Embryonic facial prominence (tissue), 1 donor: ENCODE results near the gene NPAS3.

Experiments
- DNase-seq: peaks from one replicate; pipeline ENCODE4 v3.0.0-alpha.2; 2016; ENCODE audit errors: extremely low spot score

NPAS3 gene

GRCh38 chr14:33709283-33709682 lies 770.6 kb downstream of the NPAS3 start:
- DNase-seq, result no peak

GRCh38 chr14:33709711-33710110 lies 771.0 kb downstream of the NPAS3 start:
- DNase-seq, result no peak

- DNase-seq, result no peak
Measured at GRCh38 chr14:33710273-33710672, 771.6 kb downstream of the NPAS3 start.

DNA sequence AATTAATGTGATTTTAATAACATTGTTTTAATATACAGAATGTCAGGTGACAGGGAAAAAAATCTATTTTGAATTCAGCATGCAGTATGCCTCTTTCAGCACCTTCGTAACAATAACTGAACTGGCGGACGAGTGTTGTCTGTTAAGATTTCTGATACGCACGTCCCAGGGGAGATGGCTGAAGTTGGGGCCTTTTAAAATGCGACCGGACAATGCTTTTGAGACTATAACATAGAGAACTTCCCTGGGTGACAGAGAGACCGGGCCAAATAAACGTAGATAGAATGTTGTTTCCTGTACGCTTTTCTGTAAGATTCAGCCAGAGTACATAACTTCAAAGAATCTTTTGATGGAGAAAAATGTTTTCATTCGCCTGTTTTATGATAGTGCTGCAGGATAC lies 772.5 kb downstream of the NPAS3 start:
- DNase-seq, result no peak

GRCh38 chr14:33711811-33712216 lies 773.1 kb downstream of the NPAS3 start:
- DNase-seq, result no peak

DNA sequence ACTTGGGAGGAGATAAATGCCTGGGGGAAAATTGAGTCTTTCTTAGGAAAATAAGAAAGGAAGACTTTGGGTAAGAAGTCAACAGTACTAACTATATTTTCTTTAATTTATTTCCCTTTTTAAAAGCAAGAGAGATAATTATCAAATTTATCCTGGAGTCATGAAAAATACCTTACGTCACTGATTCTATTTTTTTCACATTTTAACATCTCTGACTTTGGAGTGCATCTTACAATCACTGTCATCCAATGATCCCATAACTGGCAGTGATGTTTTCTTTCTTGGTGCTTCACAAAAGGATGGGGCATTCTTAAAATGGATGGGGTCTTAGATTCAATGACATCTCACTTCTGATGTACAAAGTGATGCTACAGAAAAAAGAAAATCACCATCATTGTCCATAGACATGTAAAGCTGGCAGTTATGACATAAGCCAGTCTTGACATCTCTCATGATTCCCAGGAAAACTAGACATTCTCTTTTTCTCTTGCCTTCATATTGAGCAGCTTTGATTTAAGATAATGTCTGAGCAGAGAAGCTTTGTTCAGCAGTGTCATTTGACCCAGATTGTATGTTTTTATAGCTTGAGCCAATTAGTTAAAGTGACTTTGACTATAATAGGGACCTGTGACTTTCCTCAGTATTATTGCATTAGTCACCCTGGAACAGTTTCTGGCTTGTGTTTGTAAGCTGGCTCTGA lies 776.0 kb downstream of the NPAS3 start:
- DNase-seq, result no peak

GRCh38 chr14:33715227-33715528 lies 776.5 kb downstream of the NPAS3 start:
- no peak for DNase-seq

GRCh38 chr14:33716921-33717320 lies 778.2 kb downstream of the NPAS3 start:
- no peak for DNase-seq

DNA sequence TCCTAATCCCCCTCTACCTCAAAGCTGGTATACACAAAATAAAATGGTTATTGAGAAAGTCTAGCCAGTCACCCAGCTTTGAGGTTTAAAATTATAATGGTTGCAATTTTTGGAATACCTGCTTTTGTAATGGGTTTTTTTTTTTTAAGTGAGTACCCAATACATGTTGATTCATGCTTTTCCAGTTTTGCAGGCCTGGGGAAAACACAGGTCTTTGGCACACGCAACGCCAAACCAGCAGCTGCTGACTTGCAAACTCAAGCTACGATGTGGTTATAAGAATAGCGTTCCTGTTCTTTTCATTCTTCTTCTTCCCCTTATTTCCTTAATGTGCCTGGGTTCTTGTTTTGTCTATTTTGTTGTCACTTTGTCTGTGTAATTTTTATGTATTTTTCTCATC lies 779.2 kb downstream of the NPAS3 start:
- DNase-seq, result no peak

- DNase-seq, result no peak
Measured at GRCh38 chr14:33720284-33720787, 781.7 kb downstream of the NPAS3 start.

- no peak for DNase-seq
Measured at GRCh38 chr14:33726685-33727084, 788.0 kb downstream of the NPAS3 start.

GRCh38 chr14:33727606-33728005 lies 788.9 kb downstream of the NPAS3 start:
- DNase-seq, result no peak

GRCh38 chr14:33728010-33728498 lies 789.4 kb downstream of the NPAS3 start:
- no peak for DNase-seq

- DNase-seq, result no peak
Measured at GRCh38 chr14:33730156-33730555, 791.5 kb downstream of the NPAS3 start.

GRCh38 chr14:33732175-33732574 lies 793.5 kb downstream of the NPAS3 start:
- no peak for DNase-seq

DNA sequence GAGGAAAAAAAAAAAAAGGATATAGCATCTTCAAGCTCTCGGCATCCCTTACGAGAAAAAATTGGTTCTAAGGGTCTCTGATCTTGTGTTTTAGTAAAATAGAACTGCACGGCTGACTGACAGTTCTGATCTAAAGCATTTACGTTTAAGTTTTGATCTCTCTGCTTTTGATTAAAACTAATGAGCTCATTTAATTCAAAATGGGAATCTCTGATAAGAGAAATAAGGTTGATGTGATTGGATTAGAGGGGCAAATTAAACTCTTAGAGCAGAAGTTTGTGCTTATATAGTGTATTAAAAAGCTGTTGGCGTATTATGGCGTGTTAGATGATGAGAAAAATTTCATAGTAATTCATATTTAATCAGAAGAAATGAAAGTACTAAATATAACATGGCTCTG lies 794.6 kb downstream of the NPAS3 start:
- no peak for DNase-seq

- no peak for DNase-seq
Measured at GRCh38 chr14:33733721-33734120, 795.0 kb downstream of the NPAS3 start.

- DNase-seq, result no peak
Measured at GRCh38 chr14:33734387-33734786, 795.7 kb downstream of the NPAS3 start.

- no peak for DNase-seq
Measured at GRCh38 chr14:33736299-33736825, 797.7 kb downstream of the NPAS3 start.

- DNase-seq, result no peak
Measured at GRCh38 chr14:33736979-33737378, 798.3 kb downstream of the NPAS3 start.

GRCh38 chr14:33737446-33737845 lies 798.8 kb downstream of the NPAS3 start:
- DNase-seq, result no peak

GRCh38 chr14:33738029-33738428 lies 799.4 kb downstream of the NPAS3 start:
- no peak for DNase-seq

DNA sequence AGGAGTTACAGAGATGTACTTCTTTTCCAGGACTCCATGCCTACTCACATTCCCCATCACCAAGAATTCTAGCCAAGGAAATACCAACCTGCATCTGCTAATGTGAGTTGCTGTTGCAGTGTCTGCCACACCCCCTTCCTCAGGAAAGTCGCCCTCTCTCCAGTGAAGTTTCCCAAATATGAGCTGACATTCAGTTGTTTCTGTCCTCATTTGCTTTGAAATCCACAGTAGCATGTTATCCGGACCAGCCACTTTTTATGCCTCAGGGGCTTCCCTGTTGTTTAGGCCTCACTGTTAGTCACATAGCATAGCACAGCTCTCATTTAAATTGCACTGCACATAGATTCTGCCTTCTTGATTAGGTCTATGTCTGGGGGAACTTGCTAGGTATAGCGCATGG lies 799.8 kb downstream of the NPAS3 start:
- no peak for DNase-seq

- DNase-seq, result no peak
Measured at GRCh38 chr14:33740531-33740930, 801.9 kb downstream of the NPAS3 start.
